HepG2 (cell line): Measurements from ENCODE around the gene NCOR2. TPM values are rescaled to one million over a fixed set of nuclear protein-coding genes. Genes with fewer than 3 reads are reported as not detected.

ENCODE experiments used
- BRF2 ChIP-seq: sonication (generic); formaldehyde crosslinking; IDR thresholded peaks from 2 replicates; pipeline ENCODE4 v1.8.1; 2022; ENCODE audit warnings: mild to moderate bottlenecking, missing genetic modification reagents
- E2F2 ChIP-seq: sonication (generic); formaldehyde crosslinking; IDR thresholded peaks from 2 replicates; pipeline ENCODE4 v1.4.0; 2020; ENCODE audit warnings: missing genetic modification reagents, borderline replicate concordance
- ESRRA ChIP-seq: sonication (generic); formaldehyde crosslinking; IDR thresholded peaks from 2 replicates; pipeline ENCODE4 v1.5.1; 2020; ENCODE audit warnings: mild to moderate bottlenecking, low read depth, missing genetic modification reagents
- HOXD1 ChIP-seq: sonication (generic); formaldehyde crosslinking; IDR thresholded peaks from 2 replicates; pipeline ENCODE4 v1.5.0; 2020; ENCODE audit warnings: missing genetic modification reagents
- MYNN ChIP-seq: sonication (generic); formaldehyde crosslinking; IDR thresholded peaks from 2 replicates; pipeline ENCODE4 v1.4.0; 2020; ENCODE audit warnings: mild to moderate bottlenecking, low read depth, missing genetic modification reagents
- TCF7L2 ChIP-seq: IDR thresholded peaks from 2 replicates; pipeline ENCODE4 v1.6.1; 2011; ENCODE audit warnings: mild to moderate bottlenecking, low read depth, low read length, moderate library complexity
- TEAD3 ChIP-seq: optimal IDR thresholded peaks from 2 replicates; pipeline ENCODE3; 2016; ENCODE audit warnings: borderline replicate concordance
- USF2 ChIP-seq, 2 experiments: sonication (generic) in 1 of 2; formaldehyde crosslinking in 1 of 2; IDR thresholded peaks; 2 replicates each; pipeline versions ENCODE4 v1.5.1 to v1.6.1; 2011 to 2020; ENCODE audit warnings: borderline replicate concordance in 1 of 2, low read depth in 1 of 2, low read length in 1 of 2, mild to moderate bottlenecking in 1 of 2, missing genetic modification reagents in 1 of 2, moderate library complexity in 1 of 2
- ZKSCAN1 ChIP-seq: fragments of 150-350 bp; IDR thresholded peaks from 2 replicates; pipeline ENCODE4 v1.6.1; 2014; ENCODE audit warnings: low read length
- ZNF34 ChIP-seq: sonication (generic); formaldehyde crosslinking; IDR thresholded peaks from 2 replicates; pipeline ENCODE4 v1.4.0; 2020; ENCODE audit warnings: mild to moderate bottlenecking, missing genetic modification reagents, borderline replicate concordance
- ZNF556 ChIP-seq: sonication (generic); formaldehyde crosslinking; IDR thresholded peaks from 2 replicates; pipeline ENCODE4 v1.4.0; 2020; ENCODE audit warnings: mild to moderate bottlenecking, missing genetic modification reagents, borderline replicate concordance
- polyA plus RNA-seq, 8 experiments: library from polyadenylated mRNA; depleted of rRNA in 3 of 8; stranded (reverse) in 7 of 8; unstranded in 1 of 8; fragments of >200 nt; fragmentation: Illumina TruSeq in 4 of 8; extraction: Trizol in 4 of 8; gene quantifications; 2 replicates each; pipeline versions ENCODE4 v1.2.1 to v1.2.3, GENCODE V29; 2011 to 2016; ENCODE audit warnings: low read depth in 4 of 8, missing spikeins in 1 of 8, mixed read lengths in 1 of 8; ENCODE audit not compliant: insufficient read depth in 1 of 8
- total RNA-seq, 5 experiments: library from RNA; depleted of rRNA; stranded (reverse); fragments of >200 nt; fragmentation: Illumina TruSeq; extraction: Trizol; gene quantifications; 2 replicates each; pipeline ENCODE4 v1.2.3, GENCODE V29; 2016; ENCODE audit warnings: low read depth in 1 of 5
- TF ChIP-seq, protein P1 (sequence below): sonication (generic); formaldehyde crosslinking; IDR thresholded peaks from 2 replicates; pipeline ENCODE4 v1.4.0; 2020; ENCODE audit warnings: mild to moderate bottlenecking, missing genetic modification reagents

Gene NCOR2
- total and polyA plus RNA-seq, 2 of the 13 experiments (the other 11 are each of a cell fraction or from before 2014, with no cell fraction given) = 4.5 to 5.7 TPM

- TF ChIP-seq, protein P1, sequence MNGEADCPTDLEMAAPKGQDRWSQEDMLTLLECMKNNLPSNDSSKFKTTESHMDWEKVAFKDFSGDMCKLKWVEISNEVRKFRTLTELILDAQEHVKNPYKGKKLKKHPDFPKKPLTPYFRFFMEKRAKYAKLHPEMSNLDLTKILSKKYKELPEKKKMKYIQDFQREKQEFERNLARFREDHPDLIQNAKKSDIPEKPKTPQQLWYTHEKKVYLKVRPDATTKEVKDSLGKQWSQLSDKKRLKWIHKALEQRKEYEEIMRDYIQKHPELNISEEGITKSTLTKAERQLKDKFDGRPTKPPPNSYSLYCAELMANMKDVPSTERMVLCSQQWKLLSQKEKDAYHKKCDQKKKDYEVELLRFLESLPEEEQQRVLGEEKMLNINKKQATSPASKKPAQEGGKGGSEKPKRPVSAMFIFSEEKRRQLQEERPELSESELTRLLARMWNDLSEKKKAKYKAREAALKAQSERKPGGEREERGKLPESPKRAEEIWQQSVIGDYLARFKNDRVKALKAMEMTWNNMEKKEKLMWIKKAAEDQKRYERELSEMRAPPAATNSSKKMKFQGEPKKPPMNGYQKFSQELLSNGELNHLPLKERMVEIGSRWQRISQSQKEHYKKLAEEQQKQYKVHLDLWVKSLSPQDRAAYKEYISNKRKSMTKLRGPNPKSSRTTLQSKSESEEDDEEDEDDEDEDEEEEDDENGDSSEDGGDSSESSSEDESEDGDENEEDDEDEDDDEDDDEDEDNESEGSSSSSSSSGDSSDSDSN = peak; percentile 6; the same call in 1 of the 2 replicates
- TF ChIP-seq HOXD1 (CRISPR knock-in tag) (no peak), TCF7L2 (peak; percentile 90), MYNN (no peak), TEAD3 (peak; percentile 62), BRF2 (CRISPR knock-in tag) (no peak), ZNF556 (CRISPR knock-in tag) (no peak; the same call in 1 of the 2 replicates), ESRRA (no peak), E2F2 (CRISPR knock-in tag) (no peak; the same call in 1 of the 2 replicates), ZNF34 (CRISPR knock-in tag) (no peak), USF2 (IDR thresholded peaks at IDR 0.05; ENCODE audit: low read depth, low read length) (no peak), USF2 (CRISPR knock-in tag; IDR thresholded peaks at IDR 0.05; ENCODE audit: borderline replicate concordance) (no peak), ZKSCAN1 (no peak)
Observed at GRCh38 chr12:124609041-124609989, 41.9 kb upstream of the NCOR2 start (continued).
